Measurements from ENCODE around the gene TULP4. TPM values are rescaled to one million over a fixed set of nuclear protein-coding genes. Genes with fewer than 3 reads are reported as not detected.

TULP4 gene
- polyA plus RNA-seq, 3 donors = 6.5 to 10.6 (median 7.9) TPM

GRCh38 chr6:158460602-158461169 lies 148.4 kb downstream of the TULP4 start:
- Mint-ChIP-seq H3K4me3 (no peak overlapping the region), H3K9me3 (peaks cover 0 to 2% (median 0%) of the 10 kb centered on the region in 7 donors), H3K27me3 (ENCODE audit: low read depth in 3 of 3) (no peaks in the 10 kb centered on the region), H3K27ac (no peak overlapping the region), H3K36me3 (peaks cover 69 to 72% of the 10 kb centered on the region in 2 donors), H3K4me1 (no peaks in the 10 kb centered on the region)
- Histone ChIP-seq H3K4me2 (replicated peaks; ENCODE audit: extremely low read depth, low read length, poor library complexity, severe bottlenecking) (no peak overlapping the region), H3K4me1 (ENCODE audit: control insufficient read depth in 1 of 2, insufficient read depth in 2 of 2, low read length in 2 of 2) (no peaks in the 10 kb centered on the region), H3K27me3 (ENCODE audit: control insufficient read depth in 2 of 2, insufficient read depth in 2 of 2, low read length in 2 of 2) (no peaks in the 10 kb centered on the region), H2AFZ (ENCODE audit: insufficient read depth, low read depth, low read length, poor library complexity, severe bottlenecking) (no peak overlapping the region), H3K27ac (ENCODE audit: low read depth in 1 of 2, low read length in 2 of 2) (no peak overlapping the region), H3K4me3 (replicated peaks in 1 of 3; ENCODE audit: low read depth in 2 of 3, low read length in 3 of 3) (no peak overlapping the region), H3K9me3 (replicated peaks in 1 of 2; ENCODE audit: control insufficient read depth in 1 of 2, insufficient read depth in 1 of 2, low read length in 2 of 2) (no peaks in the 10 kb centered on the region), H4K20me1 (ENCODE audit: insufficient read depth, low read length) (no peaks in the 10 kb centered on the region), H3K9ac (ENCODE audit: insufficient read depth, low read length, poor library complexity, severe bottlenecking) (no peak overlapping the region), H3K79me2 (ENCODE audit: insufficient read depth, low read length) (no peaks in the 10 kb centered on the region), H3K36me3 (replicated peaks in 1 of 2; ENCODE audit: control insufficient read depth in 1 of 2, insufficient read depth in 2 of 2, low read length in 2 of 2) (peaks cover 28 to 77% of the 10 kb centered on the region in 2 donors)
- intact Hi-C loops (cut with micrococcal nuclease) = no loop called here
- no peak for DNase-seq
- no peak for TF ChIP-seq CTCF (IDR thresholded peaks at IDR 0.05)
- no CpG with 5 or more reads among the region's 2 CpGs for WGBS (ENCODE audit: insufficient coverage)

GRCh38 chr6:158461954-158462353 lies 149.7 kb downstream of the TULP4 start:
- Mint-ChIP-seq H3K27ac (no peak overlapping the region), H3K27me3 (ENCODE audit: low read depth in 3 of 3) (peaks cover 0 to 2% (median 0%) of the 10 kb centered on the region in 3 donors), H3K4me3 (no peak overlapping the region), H3K9me3 (peaks cover 0 to 2% (median 0%) of the 10 kb centered on the region in 7 donors), H3K36me3 (peaks cover 67 to 70% of the 10 kb centered on the region in 2 donors), H3K4me1 (no peaks in the 10 kb centered on the region)
- H3K4me3 ChIP-seq (replicated peaks in 1 of 3; ENCODE audit: low read depth in 2 of 3, low read length in 3 of 3) = no peak overlapping the region
- no peaks in the 10 kb centered on the region for H3K9me3 ChIP-seq (replicated peaks in 1 of 2; ENCODE audit: control insufficient read depth in 1 of 2, insufficient read depth in 1 of 2, low read length in 2 of 2)
- no peak overlapping the region for H2AFZ ChIP-seq (ENCODE audit: insufficient read depth, low read depth, low read length, poor library complexity, severe bottlenecking)
- intact Hi-C loops (cut with micrococcal nuclease) = no loop called here
- H4K20me1 ChIP-seq (ENCODE audit: insufficient read depth, low read length) = no peaks in the 10 kb centered on the region
- no peaks in the 10 kb centered on the region for H3K4me1 ChIP-seq (ENCODE audit: control insufficient read depth in 1 of 2, insufficient read depth in 2 of 2, low read length in 2 of 2)
- H3K9ac ChIP-seq (ENCODE audit: insufficient read depth, low read length, poor library complexity, severe bottlenecking) = no peak overlapping the region
- no peak overlapping the region for H3K27ac ChIP-seq (ENCODE audit: low read depth in 1 of 2, low read length in 2 of 2)
- no CpG with 5 or more reads among the region's 2 CpGs for WGBS (ENCODE audit: insufficient coverage)
- no peaks in the 10 kb centered on the region for H3K79me2 ChIP-seq (ENCODE audit: insufficient read depth, low read length)
- peaks cover 30 to 85% of the 10 kb centered on the region in 2 donors for H3K36me3 ChIP-seq (replicated peaks in 1 of 2; ENCODE audit: control insufficient read depth in 1 of 2, insufficient read depth in 2 of 2, low read length in 2 of 2)
- H3K4me2 ChIP-seq (replicated peaks; ENCODE audit: extremely low read depth, low read length, poor library complexity, severe bottlenecking) = no peak overlapping the region
- DNase-seq = no peak
- TF ChIP-seq CTCF (IDR thresholded peaks at IDR 0.05) = no peak
- no peaks in the 10 kb centered on the region for H3K27me3 ChIP-seq (ENCODE audit: control insufficient read depth in 2 of 2, insufficient read depth in 2 of 2, low read length in 2 of 2)
